ENCODE measurements around the gene FHOD1. TPM values are rescaled to one million over a fixed set of nuclear protein-coding genes. Genes with fewer than 3 reads are reported as not detected.

Gene FHOD1
- total and polyA plus RNA-seq, 2 of the 13 experiments (the other 11 are each of a cell fraction or from before 2014, with no cell fraction given): 20.0 to 20.8 TPM

DNA sequence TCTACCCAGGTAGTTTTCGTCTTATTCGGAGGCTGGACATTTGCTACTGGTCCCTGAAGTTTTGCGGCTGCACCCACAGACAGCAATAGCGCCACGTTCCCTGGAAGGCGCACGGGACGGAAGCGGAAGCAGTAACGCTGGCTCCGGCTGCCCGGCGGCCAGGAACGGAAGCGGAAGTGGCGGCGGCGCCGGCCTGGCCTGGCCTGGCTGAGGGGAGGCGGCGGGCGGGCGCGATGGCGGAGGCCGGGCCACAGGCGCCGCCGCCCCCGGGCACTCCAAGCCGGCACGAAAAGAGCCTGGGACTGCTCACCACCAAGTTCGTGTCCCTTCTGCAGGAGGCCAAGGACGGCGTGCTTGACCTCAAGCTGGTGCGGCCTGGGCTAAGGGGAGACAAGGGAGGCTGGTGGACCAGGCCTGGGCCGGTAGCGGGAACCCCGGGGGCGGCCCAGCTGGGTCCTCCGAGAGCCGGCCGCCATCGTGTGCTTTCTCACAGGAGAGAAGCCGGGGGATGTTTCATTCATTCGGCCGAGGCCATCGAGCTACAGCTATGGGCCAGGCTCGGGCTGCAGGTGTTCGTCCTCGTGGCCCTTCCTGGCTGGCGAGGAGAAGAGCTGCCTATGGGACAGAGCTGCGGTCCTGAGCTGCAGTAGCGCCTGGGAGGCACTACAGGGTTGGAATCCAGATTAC, 55.1 kb downstream of the FHOD1 start, which contains the start of gene E2F4 (continued):
- TF ChIP-seq, protein P1, sequence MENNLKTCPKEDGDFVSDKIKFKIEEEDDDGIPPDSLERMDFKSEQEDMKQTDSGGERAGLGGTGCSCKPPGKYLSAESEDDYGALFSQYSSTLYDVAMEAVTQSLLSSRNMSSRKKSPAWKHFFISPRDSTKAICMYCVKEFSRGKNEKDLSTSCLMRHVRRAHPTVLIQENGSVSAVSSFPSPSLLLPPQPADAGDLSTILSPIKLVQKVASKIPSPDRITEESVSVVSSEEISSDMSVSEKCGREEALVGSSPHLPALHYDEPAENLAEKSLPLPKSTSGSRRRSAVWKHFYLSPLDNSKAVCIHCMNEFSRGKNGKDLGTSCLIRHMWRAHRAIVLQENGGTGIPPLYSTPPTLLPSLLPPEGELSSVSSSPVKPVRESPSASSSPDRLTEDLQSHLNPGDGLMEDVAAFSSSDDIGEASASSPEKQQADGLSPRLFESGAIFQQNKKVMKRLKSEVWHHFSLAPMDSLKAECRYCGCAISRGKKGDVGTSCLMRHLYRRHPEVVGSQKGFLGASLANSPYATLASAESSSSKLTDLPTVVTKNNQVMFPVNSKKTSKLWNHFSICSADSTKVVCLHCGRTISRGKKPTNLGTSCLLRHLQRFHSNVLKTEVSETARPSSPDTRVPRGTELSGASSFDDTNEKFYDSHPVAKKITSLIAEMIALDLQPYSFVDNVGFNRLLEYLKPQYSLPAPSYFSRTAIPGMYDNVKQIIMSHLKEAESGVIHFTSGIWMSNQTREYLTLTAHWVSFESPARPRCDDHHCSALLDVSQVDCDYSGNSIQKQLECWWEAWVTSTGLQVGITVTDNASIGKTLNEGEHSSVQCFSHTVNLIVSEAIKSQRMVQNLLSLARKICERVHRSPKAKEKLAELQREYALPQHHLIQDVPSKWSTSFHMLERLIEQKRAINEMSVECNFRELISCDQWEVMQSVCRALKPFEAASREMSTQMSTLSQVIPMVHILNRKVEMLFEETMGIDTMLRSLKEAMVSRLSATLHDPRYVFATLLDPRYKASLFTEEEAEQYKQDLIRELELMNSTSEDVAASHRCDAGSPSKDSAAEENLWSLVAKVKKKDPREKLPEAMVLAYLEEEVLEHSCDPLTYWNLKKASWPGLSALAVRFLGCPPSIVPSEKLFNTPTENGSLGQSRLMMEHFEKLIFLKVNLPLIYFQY (CRISPR knock-in tag; IDR thresholded peaks at IDR 0.05; ENCODE audit: borderline replicate concordance): peak; percentile 31; the same call in 1 of the 2 replicates
- TF ChIP-seq ZNF430 (CRISPR knock-in tag; IDR thresholded peaks at IDR 0.05) (peak; percentile 22), ZBTB1 (CRISPR knock-in tag; IDR thresholded peaks at IDR 0.05; ENCODE audit: borderline replicate concordance) (no peak), ISL2 (CRISPR knock-in tag; IDR thresholded peaks at IDR 0.05) (peak; percentile 70; the same call in 1 of the 2 replicates), ZNF580 (CRISPR knock-in tag; IDR thresholded peaks at IDR 0.05; ENCODE audit: borderline replicate concordance, low read depth) (peak; percentile 85; the same call in 1 of the 2 replicates), ZNF460 (CRISPR knock-in tag; IDR thresholded peaks at IDR 0.05; ENCODE audit: borderline replicate concordance) (no peak), ZNF589 (CRISPR knock-in tag; conservative IDR thresholded peaks at IDR 0.05) (0 out of 2 replicates have a peak, but pooled peaks have one; percentile 55), ZNF546 (CRISPR knock-in tag; conservative IDR thresholded peaks at IDR 0.05) (0 out of 2 replicates have a peak, but pooled peaks have one; percentile 71), ZNF441 (CRISPR knock-in tag; IDR thresholded peaks at IDR 0.05; ENCODE audit: borderline replicate concordance) (peak; percentile 87), KDM5A (IDR thresholded peaks at IDR 0.05; ENCODE audit: borderline replicate concordance, low read length) (peak; percentile 84), HBP1 (CRISPR knock-in tag; IDR thresholded peaks at IDR 0.05; ENCODE audit: low read depth) (peak; percentile 68; the same call in 1 of the 2 replicates), ZNF891 (CRISPR knock-in tag; IDR thresholded peaks at IDR 0.05) (peak; percentile 95), ZNF782 (CRISPR knock-in tag; IDR thresholded peaks at IDR 0.05; ENCODE audit: borderline replicate concordance) (peak; percentile 70; the same call in 1 of the 2 replicates), ZNF331 (CRISPR knock-in tag; IDR thresholded peaks at IDR 0.05) (peak; percentile 76)
- TF ChIP-seq, protein P2, sequence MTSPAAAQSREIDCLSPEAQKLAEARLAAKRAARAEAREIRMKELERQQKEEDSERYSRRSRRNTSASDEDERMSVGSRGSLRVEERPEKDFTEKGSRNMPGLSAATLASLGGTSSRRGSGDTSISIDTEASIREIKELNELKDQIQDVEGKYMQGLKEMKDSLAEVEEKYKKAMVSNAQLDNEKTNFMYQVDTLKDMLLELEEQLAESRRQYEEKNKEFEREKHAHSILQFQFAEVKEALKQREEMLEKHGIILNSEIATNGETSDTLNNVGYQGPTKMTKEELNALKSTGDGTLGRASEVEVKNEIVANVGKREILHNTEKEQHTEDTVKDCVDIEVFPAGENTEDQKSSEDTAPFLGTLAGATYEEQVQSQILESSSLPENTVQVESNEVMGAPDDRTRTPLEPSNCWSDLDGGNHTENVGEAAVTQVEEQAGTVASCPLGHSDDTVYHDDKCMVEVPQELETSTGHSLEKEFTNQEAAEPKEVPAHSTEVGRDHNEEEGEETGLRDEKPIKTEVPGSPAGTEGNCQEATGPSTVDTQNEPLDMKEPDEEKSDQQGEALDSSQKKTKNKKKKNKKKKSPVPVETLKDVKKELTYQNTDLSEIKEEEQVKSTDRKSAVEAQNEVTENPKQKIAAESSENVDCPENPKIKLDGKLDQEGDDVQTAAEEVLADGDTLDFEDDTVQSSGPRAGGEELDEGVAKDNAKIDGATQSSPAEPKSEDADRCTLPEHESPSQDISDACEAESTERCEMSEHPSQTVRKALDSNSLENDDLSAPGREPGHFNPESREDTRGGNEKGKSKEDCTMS (CRISPR knock-in tag; conservative IDR thresholded peaks at IDR 0.05): 0 out of 2 replicates have a peak, but pooled peaks have one; percentile 8
- TF ChIP-seq, protein P3, sequence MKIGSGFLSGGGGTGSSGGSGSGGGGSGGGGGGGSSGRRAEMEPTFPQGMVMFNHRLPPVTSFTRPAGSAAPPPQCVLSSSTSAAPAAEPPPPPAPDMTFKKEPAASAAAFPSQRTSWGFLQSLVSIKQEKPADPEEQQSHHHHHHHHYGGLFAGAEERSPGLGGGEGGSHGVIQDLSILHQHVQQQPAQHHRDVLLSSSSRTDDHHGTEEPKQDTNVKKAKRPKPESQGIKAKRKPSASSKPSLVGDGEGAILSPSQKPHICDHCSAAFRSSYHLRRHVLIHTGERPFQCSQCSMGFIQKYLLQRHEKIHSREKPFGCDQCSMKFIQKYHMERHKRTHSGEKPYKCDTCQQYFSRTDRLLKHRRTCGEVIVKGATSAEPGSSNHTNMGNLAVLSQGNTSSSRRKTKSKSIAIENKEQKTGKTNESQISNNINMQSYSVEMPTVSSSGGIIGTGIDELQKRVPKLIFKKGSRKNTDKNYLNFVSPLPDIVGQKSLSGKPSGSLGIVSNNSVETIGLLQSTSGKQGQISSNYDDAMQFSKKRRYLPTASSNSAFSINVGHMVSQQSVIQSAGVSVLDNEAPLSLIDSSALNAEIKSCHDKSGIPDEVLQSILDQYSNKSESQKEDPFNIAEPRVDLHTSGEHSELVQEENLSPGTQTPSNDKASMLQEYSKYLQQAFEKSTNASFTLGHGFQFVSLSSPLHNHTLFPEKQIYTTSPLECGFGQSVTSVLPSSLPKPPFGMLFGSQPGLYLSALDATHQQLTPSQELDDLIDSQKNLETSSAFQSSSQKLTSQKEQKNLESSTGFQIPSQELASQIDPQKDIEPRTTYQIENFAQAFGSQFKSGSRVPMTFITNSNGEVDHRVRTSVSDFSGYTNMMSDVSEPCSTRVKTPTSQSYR (CRISPR knock-in tag; IDR thresholded peaks at IDR 0.05; ENCODE audit: borderline replicate concordance): peak; percentile 8
- TF ChIP-seq, protein P4, sequence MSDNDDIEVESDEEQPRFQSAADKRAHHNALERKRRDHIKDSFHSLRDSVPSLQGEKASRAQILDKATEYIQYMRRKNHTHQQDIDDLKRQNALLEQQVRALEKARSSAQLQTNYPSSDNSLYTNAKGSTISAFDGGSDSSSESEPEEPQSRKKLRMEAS (IDR thresholded peaks at IDR 0.05): peak; percentile 63; the same call in 1 of the 2 replicates
